ENCODE results near the gene PRRG2. TPM values are rescaled to one million over a fixed set of nuclear protein-coding genes. Genes with fewer than 3 reads are reported as not detected.

Gene PRRG2
- total and polyA plus RNA-seq, 2 experiments from 2014 or later: 2.0 to 3.8 TPM

- no peaks in the 10 kb centered on the region for H3K4me1 ChIP-seq (ENCODE audit: insufficient read depth)
- no peak overlapping the region for H3K4me2 ChIP-seq
- no peak overlapping the region for H3K4me3 ChIP-seq
- H3K27ac Mint-ChIP-seq: no peak overlapping the region
- H4K20me1 ChIP-seq (replicated peaks; ENCODE audit: insufficient read depth): peaks cover 36% of the 10 kb centered on the region
- no peaks in the 10 kb centered on the region for H3K9me3 Mint-ChIP-seq
- no peaks in the 10 kb centered on the region for H3K9me2 ChIP-seq (ENCODE audit: insufficient read depth)
- H3K27ac ChIP-seq (ENCODE audit: low read depth): no peak overlapping the region
- H3K36me3 Mint-ChIP-seq (ENCODE audit: low read depth): peaks cover 76% of the 10 kb centered on the region
- ATAC-seq: no peak
- H3K27me3 ChIP-seq (ENCODE audit: insufficient read depth): no peaks in the 10 kb centered on the region
- peaks cover 33% of the 10 kb centered on the region for H3F3A ChIP-seq (replicated peaks; ENCODE audit: low read depth)
- peaks cover 33% of the 10 kb centered on the region for H3K36me3 ChIP-seq (ENCODE audit: insufficient read depth)
- no peaks in the 10 kb centered on the region for H3K4me1 Mint-ChIP-seq
- no peak overlapping the region for H2AFZ ChIP-seq
- no peak overlapping the region for H3K4me3 Mint-ChIP-seq
- peaks cover 86% of the 10 kb centered on the region for H3K79me2 ChIP-seq (replicated peaks; ENCODE audit: insufficient read depth)
- DNase-seq (ENCODE audit: low spot score): no peak
- H3K27me3 Mint-ChIP-seq (ENCODE audit: insufficient read depth, low read depth, poor library complexity): peaks cover 23% of the 10 kb centered on the region
- TF ChIP-seq NANOG (IDR thresholded peaks at IDR 0.05; ENCODE audit: borderline replicate concordance): no peak
- no peak for TF ChIP-seq EZH2phosphoT487 (IDR thresholded peaks at IDR 0.05; ENCODE audit: unreplicated experiment)
- no peak for TF ChIP-seq POLR2AphosphoS5 (IDR thresholded peaks at IDR 0.05; ENCODE audit: low read depth)
- TF ChIP-seq STAT1 (IDR thresholded peaks at IDR 0.05; ENCODE audit: unreplicated experiment): no peak
- TF ChIP-seq, protein P1, sequence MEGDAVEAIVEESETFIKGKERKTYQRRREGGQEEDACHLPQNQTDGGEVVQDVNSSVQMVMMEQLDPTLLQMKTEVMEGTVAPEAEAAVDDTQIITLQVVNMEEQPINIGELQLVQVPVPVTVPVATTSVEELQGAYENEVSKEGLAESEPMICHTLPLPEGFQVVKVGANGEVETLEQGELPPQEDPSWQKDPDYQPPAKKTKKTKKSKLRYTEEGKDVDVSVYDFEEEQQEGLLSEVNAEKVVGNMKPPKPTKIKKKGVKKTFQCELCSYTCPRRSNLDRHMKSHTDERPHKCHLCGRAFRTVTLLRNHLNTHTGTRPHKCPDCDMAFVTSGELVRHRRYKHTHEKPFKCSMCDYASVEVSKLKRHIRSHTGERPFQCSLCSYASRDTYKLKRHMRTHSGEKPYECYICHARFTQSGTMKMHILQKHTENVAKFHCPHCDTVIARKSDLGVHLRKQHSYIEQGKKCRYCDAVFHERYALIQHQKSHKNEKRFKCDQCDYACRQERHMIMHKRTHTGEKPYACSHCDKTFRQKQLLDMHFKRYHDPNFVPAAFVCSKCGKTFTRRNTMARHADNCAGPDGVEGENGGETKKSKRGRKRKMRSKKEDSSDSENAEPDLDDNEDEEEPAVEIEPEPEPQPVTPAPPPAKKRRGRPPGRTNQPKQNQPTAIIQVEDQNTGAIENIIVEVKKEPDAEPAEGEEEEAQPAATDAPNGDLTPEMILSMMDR (conservative IDR thresholded peaks at IDR 0.05; ENCODE audit: low read depth in 2 of 2): no peak
- TF ChIP-seq, protein P2, sequence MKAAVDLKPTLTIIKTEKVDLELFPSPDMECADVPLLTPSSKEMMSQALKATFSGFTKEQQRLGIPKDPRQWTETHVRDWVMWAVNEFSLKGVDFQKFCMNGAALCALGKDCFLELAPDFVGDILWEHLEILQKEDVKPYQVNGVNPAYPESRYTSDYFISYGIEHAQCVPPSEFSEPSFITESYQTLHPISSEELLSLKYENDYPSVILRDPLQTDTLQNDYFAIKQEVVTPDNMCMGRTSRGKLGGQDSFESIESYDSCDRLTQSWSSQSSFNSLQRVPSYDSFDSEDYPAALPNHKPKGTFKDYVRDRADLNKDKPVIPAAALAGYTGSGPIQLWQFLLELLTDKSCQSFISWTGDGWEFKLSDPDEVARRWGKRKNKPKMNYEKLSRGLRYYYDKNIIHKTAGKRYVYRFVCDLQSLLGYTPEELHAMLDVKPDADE (IDR thresholded peaks at IDR 0.05): no peak
- TF ChIP-seq CREB1 (CRISPR knock-in tag; IDR thresholded peaks at IDR 0.05; ENCODE audit: low read depth): no peak
- no peak for TF ChIP-seq JUNB (IDR thresholded peaks at IDR 0.05; ENCODE audit: unreplicated experiment)
- TF ChIP-seq ZNF331 (CRISPR knock-in tag; IDR thresholded peaks at IDR 0.05; ENCODE audit: low read depth): no peak
- no peak for TF ChIP-seq ZNF462 (CRISPR knock-in tag; IDR thresholded peaks at IDR 0.05)
These were observed 20.4 kb downstream of the PRRG2 start for GRCh38 chr19:49601482-49602038.
